Ammon's horn (tissue), 1 donor: ENCODE data around the gene SLC16A11.

ENCODE experiments used
- DNase-seq: peaks from one replicate; pipeline ENCODE4 v3.0.0-alpha.2; 2016; ENCODE audit warnings: low spot score

The SLC16A11 gene

GRCh38 chr17:7025245-7025644 is 18.6 kb downstream of the SLC16A11 start:
- DNase-seq = no peak

- no peak for DNase-seq
Observed at GRCh38 chr17:7024402-7024785, 19.5 kb downstream of the SLC16A11 start.

- DNase-seq = peak; percentile 70
Observed at GRCh38 chr17:7023576-7024401, 20.1 kb downstream of the SLC16A11 start.

GRCh38 chr17:7022781-7023571 is 20.9 kb downstream of the SLC16A11 start, which contains the start of gene BCL6B:
Gene BCL6B, plus strand, starts transcription at chr17:7023050. Its CDS starts 622 bp downstream, at chr17:7023672.
- no peak for DNase-seq

- DNase-seq = peak; percentile 76
Observed at GRCh38 chr17:7021993-7022778, 21.7 kb downstream of the SLC16A11 start.

GRCh38 chr17:7020894-7021664 is 22.8 kb downstream of the SLC16A11 start:
- no peak for DNase-seq

- DNase-seq = no peak
Observed at GRCh38 chr17:7019839-7020519, 23.9 kb downstream of the SLC16A11 start.

GRCh38 chr17:7019367-7019766 is 24.5 kb downstream of the SLC16A11 start:
- DNase-seq = no peak

- peak; percentile 45 for DNase-seq
Observed at GRCh38 chr17:7018331-7018964, 25.4 kb downstream of the SLC16A11 start.

- DNase-seq = no peak
Observed at GRCh38 chr17:7017827-7018200, 26.1 kb downstream of the SLC16A11 start.

- DNase-seq = no peak
Observed at GRCh38 chr17:7016886-7017826, 26.7 kb downstream of the SLC16A11 start.

- no peak for DNase-seq
Observed at GRCh38 chr17:7016418-7016817, 27.5 kb downstream of the SLC16A11 start.

- no peak for DNase-seq
Observed at GRCh38 chr17:7014995-7015958, 28.6 kb downstream of the SLC16A11 start.

- DNase-seq = peak; percentile 99
Observed at GRCh38 chr17:7014261-7014994, 29.5 kb downstream of the SLC16A11 start.

GRCh38 chr17:7011942-7012254 is 32.0 kb downstream of the SLC16A11 start:
- no peak for DNase-seq

- DNase-seq = no peak
Observed at GRCh38 chr17:7011415-7011814, 32.5 kb downstream of the SLC16A11 start.

GRCh38 chr17:7010523-7010922 is 33.4 kb downstream of the SLC16A11 start:
- no peak for DNase-seq

GRCh38 chr17:7007143-7007542 is 36.7 kb downstream of the SLC16A11 start:
- DNase-seq = no peak
